Left kidney (tissue), 2 donors: Measurements from ENCODE around the gene ID2. TPM values are rescaled to one million over a fixed set of nuclear protein-coding genes. Genes with fewer than 3 reads are reported as not detected.

Experiments used
- DNase-seq: peaks from one replicate; pipeline ENCODE4 v3.0.0-alpha.2; 2013
- polyA plus RNA-seq: library from polyadenylated mRNA; unstranded; fragments of 120-200 nt; gene quantifications from one replicate; pipeline ENCODE4 v1.2.1, GENCODE V29; 2013; ENCODE audit not compliant: insufficient read length

ID2 gene
- polyA plus RNA-seq, 1 donor, result 306 TPM

DNA sequence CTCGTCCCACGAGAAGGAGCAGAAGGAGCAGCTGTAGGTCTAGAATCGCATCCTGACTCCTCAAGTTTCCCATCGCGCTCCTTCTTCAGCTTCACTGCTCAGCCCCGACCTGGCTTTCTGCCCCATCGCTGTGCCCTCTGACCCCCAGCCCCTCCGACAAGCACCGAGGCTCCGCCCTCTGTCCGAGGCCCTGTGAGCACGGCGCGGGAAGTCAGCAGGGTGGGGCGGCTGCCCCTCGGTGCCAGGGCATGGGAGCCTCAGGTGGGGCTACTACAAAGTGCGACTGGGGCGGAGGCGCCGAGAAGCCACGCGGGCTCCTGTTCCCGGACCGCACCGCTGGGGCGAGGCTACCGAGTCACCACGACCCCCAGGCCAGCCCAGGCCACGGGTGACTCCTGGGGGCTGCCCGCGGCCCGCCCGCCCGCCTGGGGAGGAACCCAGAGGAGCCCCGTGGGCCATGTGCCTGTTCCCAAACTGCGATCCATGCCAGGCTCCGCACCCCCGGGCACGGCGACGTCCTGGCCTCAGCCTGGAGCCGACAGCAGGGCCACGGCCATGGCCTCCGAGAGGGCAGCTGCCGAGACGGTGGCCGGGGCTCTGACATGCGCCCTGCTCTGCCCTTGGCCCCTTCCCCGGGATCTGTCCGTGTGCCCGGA, 36.6 kb upstream of the ID2 start:
- DNase-seq, result no peak

DNA sequence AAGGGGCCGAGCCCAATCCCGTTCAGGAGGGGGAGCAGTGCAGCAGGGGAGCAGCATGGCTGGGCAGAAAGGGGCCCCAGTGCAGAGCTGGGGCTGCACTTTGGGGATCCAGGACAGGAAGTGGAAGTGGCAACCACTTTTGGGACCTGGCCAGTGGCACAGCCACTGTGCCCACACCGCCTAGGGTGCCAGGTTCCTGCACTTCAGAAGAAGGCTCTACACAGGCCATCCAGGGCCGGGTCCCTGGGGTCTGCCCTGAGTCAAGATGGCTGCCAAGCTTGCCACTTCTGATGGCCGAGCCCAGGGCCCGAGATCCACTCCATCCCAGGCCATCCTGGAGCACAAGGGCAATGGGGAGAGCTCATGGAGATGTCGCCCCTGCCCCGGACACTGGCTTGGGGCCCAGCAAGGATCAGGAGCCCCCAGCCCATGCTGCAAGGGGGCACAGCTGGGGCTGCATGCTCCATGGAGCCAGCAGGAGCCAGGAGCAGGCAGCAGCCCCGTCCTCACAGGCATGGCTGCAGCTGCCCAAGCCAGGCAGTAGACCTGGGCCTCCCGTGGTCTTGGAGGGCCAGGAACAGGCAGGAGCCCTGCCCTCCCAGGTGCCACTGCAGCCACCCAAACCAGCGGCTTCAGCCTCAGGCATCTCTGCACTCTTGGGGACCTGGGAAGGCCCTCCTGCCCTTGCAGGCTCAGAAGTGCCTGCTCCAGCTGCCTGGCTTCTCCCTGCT, 35.0 kb upstream of the ID2 start:
- no peak for DNase-seq

DNA sequence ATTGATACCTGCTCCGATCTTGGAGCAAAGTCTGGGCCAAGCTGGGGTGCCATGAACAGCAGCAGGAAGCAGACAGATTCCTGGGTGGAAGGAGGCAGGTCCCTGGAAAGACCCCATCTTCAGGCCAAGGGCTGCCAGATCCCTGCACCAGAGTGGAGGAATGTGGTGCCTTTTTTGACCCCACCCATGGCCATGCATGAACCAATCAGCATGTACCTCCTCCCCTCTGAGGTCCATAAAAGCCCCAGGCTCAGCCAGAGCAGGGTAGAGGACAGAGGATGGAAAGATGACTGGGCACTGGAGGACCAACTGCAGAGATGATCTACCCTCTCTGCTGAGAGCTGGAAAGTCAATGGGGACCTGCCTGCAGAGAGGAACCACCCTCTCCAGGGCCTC, 34.4 kb upstream of the ID2 start:
- no peak for DNase-seq

DNA sequence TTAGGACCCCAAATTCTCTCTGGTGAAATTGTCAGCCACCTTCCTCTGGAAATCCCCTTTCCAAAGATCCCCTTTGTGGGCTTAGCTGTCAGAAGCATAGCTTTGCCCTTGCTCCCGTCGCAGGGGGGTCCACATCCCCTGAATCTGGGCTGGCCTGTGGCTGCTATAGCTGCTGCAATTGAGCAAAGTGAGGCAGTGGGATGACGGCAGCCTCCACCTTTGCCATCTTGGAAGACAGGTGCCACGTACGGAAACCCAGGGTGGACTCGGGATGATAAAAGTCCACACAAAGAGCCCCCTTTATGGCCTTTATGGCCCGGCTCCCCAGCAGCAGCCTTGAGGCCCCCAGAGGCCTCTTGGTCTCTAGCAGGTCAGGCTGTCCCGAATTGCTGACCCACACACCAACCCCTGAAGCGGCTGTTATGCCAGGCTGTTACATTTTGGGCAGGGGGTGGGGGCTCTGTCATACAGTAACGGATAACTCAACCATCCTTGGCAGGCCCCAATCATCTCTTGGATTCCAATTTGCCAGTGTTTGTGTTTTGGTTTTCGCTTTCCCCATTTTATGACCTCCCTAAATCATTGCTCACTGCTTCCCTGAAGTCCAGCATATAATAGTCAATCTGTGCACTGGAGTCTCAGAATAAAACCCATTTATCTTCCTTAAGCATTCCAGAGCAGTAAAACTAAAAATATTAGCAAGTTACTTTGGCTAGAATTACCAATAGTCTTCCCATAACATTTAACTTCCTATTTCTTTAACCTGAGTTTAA, 33.2 kb upstream of the ID2 start:
- DNase-seq, result no peak

DNA sequence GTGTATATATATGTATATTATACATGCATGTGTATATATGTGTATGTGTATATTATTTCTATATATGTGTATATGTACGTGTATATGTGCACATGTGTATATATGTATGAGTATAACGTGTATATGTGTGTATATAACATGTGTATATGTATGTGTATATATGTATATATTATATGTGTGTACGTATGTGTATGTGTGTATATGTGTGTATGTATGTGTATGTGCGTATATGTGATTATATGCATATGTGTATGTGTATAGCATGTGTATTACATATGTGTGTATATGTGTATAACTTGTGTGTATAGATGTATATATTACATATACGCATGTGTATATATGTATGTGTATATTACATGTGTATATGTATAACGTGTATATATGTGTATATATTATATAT, 32.1 kb upstream of the ID2 start:
- DNase-seq, result no peak

DNA sequence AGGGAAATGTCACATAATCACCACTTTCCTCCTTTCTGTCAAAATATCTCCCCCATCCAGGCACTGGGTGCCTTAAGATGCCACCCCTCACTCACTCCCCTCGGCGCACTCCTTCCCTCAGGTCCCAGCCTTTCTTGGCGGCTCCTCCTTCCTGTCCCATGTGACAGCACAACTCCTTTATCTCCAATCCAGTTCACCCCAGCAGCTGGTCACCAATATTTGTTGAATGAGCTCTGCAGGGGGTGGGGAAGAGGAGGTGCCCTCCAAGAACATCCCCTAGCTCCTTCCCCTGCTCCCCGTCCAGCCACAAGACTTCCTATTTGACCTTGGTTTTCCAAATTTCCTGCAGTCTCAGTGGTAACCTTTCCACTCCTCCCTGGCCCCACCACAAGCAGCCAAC, 31.6 kb upstream of the ID2 start:
- DNase-seq, result no peak

DNA sequence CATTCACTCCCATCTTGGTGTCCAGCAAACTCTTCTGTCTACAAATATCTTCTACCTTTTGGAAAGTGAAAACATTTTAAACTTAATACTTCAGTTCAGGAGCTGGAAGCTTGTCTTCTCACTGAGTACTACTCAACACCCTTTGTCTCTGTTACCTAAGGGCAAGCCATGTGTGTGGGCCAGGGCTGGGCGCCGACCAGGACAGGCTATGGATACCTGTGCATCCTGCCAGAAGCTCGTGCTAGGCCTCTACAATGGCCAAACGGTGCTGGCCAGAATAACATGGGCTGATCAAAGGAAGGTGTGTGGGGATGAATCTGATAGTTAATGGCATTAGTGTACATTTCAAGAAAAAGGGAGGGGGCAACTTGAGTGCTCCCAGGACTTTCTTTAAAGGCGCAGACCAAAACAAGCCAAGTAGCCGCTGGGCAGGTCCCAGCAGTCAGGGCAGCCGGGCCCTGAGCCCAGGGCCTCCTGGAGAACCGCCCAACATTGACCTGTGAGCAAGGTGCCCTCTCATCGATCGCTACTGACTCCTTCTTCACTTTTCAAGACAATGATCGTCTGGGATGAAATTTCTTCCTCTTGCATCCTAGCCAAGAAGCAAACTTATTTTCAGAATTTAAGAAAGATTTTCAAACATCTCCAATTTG, 29.0 kb upstream of the ID2 start:
- no peak for DNase-seq

DNA sequence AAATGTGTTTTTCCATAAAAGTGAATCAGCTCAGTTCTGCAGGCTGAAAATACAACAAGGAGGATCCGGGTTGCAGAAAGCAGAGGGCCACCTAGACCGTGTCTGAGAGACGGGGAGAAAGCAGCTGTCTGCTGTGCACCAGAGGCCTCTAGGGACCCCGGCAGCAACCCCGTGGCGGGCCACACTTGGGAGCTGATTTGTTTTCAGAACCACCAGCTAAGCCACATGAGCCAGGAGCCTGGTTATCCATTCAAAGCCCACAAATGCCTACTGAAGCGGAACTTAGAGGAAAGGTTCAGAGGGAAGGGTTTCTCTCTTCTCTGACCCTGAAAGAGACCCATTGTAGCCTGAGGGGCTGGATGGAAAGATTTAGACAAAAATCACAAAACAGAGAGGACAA, 28.4 kb upstream of the ID2 start:
- DNase-seq, result no peak

DNA sequence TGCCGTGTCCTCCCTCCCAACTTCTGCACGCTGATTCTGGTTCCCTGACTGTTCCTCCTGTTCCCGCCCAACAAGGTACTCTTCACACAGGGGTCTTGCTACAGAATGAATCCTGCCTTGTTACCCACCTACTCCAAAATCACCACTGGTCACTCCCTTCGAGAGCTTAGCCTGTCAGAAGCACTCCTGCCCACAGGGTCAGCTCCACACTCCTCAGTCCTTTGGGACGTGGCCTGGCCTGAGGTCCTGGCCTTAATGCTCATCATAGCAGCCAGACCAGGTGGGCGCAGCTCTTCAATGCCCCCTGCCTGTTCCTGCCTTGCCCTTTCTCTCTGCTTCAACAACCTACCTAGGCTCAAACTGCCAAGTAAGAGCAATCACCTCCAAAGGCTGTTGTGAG, 27.8 kb upstream of the ID2 start:
- DNase-seq, result no peak

DNA sequence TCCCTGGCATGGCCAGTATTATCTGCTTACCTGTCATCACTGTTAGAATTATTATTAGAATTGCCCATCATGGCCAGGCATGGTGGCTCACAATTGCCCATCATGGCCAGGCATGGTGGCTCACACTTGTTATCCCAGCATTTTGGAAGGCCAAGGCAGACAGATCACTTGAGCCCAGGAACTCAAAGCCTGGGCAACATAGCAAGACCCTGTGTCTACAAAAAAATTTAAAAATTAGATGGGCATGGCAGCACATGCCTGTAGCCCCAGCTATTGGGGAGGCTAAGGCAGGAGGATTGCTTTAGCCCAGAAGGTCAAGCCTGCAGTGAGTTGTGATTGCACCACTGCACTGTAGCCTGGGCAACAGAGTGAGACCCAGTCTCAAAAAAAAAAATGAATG, 27.4 kb upstream of the ID2 start:
- no peak for DNase-seq

DNA sequence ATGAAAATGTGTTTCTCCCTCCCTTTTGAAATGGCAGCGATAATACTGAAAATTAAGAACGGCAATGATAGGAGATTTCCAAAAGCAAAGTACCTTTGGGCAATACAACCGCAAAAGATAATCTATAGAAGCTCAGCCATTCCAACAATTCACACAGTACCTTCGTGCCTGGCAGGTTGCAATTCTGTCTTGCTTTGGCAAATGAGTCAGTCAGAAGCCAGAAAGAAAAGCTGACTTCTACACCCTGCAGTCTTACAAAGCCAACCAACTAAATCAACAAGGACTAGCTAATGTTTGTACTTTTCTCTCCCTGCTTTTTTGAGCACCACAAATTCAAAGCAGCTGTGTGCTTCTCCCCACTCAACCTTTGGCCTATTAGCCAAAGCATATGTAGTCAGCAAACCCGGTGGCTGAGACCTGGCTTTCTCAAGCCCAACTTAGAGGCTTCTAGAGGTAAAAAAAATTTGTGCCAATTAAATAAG, 25.7 kb upstream of the ID2 start:
- no peak for DNase-seq

DNA sequence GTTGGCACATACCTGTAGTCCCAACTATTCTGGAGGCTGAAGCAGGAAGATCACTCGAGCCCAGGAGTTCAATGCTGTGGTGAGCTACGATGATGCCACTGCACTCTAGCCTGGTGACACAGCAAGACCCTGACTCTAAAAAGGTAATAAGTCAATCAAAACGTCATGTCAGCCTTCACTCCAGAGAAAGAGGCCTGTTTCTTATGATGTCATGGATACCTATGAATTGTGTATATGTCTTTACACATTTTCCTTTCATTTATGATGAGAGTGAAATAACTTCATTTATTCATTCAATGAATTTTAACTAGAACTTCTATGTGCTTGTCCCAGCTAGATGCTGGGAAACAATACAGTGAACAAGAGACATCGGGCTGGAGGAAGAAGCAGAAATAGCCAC, 25.0 kb upstream of the ID2 start:
- DNase-seq, result no peak

DNA sequence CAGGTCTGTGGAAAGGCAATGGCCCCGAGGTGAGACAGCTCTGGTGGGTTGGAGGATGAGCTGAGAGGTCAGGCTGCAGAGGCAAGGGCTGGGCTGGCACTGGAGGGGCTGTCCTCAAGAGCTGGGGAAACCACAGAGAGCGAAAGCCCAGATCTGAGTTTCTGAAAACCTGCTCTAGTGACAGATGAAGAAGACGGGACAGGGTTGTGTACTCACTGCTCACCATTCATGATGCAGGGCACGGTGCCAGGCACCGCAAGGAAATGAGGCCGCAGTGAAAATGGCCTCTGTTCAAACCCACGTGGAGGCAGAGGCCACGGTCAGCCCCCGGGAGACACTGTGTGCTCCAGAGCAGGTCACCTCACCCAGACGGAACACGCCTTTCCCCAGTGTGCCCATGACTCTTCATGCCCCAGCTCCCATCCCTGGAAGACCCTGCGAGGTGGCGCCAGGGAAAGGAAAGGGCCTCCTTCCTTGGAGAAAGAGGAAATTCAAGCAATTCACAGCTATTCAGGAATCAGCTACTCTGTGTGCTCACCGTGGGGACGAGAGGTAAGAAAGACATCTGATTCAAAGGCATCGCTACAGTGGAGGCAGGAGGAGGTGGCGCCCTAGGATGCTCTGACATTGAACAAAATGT, 24.3 kb upstream of the ID2 start:
- DNase-seq, result no peak

DNA sequence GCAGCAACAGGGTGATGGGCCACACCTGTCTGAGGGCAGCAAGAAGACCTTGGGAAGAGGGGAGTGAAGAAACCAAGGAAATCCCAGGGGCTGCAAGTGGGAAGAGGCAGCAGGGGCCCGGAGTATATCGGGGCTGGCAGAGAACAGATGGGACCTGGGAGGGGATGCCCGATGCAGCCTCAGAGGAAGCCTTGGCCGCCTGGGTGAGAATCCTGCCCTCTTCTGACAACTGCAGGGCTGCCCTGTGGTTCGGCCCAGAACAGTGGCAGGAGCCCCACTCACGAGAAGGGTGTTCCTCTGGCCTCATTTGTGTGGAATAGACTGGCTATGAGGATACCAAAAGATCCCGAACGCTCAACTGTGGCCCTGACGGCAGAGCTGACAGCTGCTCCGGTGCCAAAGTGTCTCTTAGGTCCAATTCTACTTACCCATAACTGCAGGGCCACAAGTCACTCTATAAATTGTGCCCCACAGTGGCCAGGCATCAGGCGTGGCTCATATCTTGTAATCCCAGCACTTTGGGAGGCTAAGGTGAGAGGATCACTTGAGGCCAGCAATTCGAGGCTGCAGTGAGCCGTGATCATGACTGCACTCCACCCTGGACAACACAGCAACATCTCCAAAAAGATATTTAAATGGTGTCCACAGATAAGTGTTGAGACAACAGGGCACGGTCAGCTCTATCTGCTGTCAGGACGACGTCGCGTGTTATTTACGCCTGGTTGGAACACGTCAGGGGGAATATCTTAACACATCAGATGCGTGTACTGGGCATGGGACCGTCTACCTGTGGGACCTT, 23.6 kb upstream of the ID2 start:
- no peak for DNase-seq

DNA sequence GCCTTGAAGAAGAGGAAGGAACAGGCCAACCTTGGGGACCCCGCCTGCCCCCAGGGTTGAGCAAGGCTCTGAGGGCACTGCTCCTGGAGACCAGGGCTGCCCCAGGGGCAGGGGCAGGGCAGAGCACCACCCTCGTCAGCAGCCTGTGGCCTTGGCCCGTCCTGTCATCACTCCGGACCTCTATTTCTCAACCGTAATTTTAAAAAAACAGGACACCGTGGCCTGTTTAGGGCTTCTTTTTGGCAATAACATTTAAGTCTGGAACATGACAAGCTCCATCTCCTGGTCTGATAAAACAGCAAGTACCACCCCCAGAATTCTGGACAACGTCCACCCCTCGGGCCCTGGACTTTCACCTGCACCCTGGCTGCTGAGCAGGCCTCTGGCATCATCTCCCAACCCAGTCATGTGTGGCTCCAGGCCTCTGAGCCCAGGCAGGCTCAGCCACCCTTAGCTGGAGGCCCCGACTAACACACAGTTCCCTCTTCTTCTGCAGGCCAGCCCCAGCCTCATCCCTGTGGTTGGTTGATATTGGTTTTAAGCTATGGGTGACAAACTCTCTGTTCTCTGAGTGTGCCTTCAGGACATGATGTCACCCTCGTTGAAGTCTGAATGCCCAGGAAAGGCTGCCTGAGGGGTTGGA, 22.6 kb upstream of the ID2 start:
- no peak for DNase-seq

DNA sequence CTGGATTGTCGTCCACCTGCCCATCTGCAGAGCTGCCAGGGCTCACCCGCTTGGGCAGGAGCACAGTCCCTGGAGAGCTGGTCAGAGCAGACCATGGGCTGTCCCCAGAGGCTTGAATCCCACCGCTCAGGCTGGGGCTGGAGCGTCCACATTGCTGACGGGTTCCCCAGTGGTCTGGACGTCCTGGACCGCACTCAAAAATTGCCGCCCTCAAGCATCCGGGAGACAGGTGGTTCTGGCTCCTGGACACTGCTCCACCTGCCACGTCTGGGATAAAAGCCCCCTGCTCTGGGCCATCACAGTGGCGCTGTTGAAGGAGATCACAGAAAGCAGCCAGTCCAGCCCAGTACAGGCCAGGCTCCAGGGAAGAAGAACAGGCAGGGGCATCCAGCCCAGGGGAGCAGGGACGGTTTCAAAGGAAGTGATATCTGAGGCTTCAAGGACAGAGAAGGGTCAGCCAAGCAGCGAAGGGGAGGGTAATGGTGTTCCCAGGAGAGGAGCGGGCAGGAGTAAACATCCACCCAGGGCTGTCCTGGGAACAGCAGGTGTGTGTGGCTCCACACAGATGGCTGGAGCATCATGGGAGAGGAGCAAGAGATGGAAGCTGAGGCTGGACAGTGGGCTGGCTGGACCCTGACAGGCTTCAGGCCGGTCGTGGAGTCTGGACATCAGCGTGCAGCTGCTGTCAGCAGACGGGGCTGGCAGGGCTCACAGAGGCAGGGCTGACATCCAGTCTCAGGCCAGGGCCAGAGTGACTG, 21.9 kb upstream of the ID2 start:
- DNase-seq, result no peak

DNA sequence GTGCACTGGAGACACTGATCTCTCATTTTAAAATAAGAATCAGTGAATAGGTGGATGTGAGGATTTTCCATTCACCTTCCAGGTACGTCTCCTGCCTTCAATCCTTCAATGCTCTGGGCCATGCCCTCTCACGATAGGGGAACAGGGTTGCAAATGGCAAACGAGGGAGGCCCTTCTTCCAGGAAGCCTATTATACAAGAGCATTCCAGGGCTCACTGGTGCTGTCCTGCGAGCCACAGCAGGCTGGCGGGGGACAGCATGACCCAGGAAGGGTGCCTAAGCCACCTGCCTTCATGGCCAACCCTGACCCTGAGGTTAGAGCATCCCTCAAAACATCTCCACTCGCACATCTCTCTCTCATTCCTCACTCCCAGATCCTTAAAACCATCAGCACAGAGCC, 20.6 kb upstream of the ID2 start:
- no peak for DNase-seq

DNA sequence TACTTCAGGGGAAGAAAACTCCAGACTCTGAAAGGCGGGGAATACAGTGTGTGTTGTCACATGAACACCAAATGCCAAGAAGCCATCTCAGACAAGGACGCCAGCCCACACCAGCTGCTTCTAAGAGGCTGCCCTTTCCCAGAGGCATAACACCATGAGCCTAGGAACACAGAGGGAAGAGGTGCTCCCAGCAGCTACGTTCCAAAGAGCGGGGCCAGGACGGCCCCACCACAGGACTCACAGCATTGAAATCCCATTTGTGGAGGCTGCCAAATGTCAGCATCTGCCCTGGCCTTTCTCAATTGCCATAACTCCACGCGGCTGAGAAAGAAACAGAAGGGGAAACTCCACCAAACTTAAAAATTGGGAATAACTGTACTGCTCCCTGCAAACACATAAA, 20.1 kb upstream of the ID2 start:
- DNase-seq, result no peak

DNA sequence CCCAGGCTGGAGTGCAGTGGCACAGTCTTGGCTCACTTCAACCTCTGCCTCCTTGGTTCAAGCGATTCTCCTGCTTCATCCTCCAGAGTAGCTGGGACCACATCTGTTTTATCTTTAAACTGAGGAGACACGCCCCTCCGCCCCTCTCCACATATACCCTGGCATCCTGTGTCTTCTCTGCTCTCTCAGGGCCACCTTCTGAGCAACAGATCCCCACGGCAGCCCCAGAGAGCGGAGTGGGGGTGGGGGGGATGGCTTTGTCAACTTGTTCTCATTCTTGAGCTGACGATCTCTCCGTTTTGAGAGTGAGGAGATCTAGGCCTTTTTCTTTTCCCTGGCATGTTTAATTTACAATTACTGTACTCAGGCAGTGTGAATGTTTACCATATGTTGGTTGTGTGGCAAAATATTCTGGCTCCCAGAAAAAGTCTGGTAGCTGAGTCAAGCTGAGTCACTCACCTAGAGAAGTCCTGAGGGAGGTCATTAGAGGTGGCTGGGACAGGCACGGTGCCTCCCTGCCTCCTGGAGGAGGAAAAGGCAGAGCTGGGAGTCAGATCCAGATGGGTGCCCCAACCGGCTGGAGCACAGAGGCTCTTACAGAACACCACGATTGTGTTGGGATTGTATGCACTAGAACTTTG, 19.5 kb upstream of the ID2 start:
- no peak for DNase-seq

DNA sequence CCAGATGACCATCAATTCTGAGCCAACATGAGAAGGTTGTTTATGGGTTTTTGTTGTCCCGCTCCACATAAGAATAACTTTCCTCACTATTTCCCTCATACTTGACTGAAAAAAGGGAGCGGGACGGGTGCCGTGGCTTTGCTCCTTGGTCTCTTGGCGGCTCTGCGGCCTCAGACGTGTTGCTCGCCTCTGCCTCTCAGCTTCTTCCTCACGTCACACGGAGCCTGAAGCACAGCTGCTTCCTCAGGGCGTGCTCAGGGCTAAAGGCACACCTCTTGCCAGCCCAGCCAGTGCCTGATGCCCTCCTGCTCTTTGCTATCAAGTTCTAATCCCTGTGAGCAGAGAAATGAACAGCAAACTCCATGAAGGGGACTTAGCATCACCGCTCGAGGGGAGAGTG, 17.9 kb upstream of the ID2 start:
- DNase-seq, result no peak
